Erythroblast (primary cell): ENCODE measurements around the gene INS.

ENCODE experiments used
- GATA1 ChIP-seq: IDR thresholded peaks from 2 replicates; pipeline ENCODE4 v1.6.1; 2011; ENCODE audit warnings: low read depth, mild to moderate bottlenecking, control low read depth, low read length, moderate library complexity
- POLR2A ChIP-seq: IDR thresholded peaks from 2 replicates; pipeline ENCODE4 v1.6.1; 2011; ENCODE audit warnings: mild to moderate bottlenecking, low read length

DNA sequence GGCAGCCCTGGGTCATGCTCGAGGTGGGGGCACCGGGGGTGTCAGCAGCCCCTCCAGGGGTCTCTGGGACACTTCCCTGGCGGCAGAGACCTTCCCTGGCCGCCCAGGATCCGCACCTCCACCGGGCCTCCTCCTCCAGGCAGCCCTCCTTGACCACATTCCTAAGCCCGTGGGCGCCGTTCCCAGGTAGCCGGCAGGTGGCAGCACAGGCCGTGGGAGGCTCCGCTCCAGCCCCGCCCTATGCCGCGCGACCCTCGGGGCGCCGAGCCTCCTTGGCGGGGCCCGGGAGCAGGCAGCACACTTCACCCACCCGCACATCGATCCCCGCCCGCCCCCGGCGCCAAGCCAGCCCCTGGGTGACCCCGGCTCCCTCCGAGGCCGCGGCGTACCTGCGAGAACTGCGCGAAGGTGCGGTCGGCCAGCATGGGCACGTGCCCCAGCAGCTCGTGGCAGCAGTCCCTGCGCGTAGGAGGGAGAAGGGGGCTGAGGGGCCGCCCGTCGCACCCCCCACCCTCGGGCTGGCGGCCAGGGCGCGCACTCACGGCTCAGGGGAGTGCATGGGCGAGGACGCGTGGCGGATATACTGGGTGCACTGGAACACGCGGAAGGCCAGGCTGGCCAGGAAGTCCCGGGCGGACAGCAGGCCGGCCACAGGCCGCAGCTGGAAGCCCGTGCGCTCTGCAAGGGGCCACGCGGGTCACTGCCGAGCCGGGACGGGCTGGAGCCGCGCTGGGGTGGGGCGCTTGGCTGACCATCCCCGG lies 5.3 kb upstream of the INS start:
- TF ChIP-seq POLR2A (no peak), GATA1 (no peak)
